Right atrium auricular region (tissue), 2 donors: Measurements from ENCODE around the gene NPAT. TPM values are rescaled to one million over a fixed set of nuclear protein-coding genes. Genes with fewer than 3 reads are reported as not detected.

Experiments used
- DNase-seq: peaks from one replicate; pipeline ENCODE4 v3.0.0-alpha.2; 2019; ENCODE audit warnings: low spot score
- H3K27ac ChIP-seq, 2 donors: fragments of 200-600 bp; sonication (generic); 1 replicate in 1 of 2; 2 replicates in 1 of 2; pipeline ENCODE4 v1.5.1; 2016 to 2019
- H3K27me3 ChIP-seq, 2 donors: fragments of 200-600 bp; sonication (generic); one replicate each; pipeline versions ENCODE4 v1.5.1 to v1.6.0; 2017 to 2019
- H3K36me3 ChIP-seq: fragments of 200-600 bp; sonication (generic); one replicate; pipeline ENCODE4 v1.5.1; 2016
- H3K4me1 ChIP-seq, 2 donors: fragments of 200-600 bp; sonication (generic); one replicate each; pipeline versions ENCODE4 v1.5.1 to v1.6.0; 2017 to 2019
- H3K4me3 ChIP-seq, 2 donors: fragments of 200-600 bp; sonication (generic); 1 replicate in 1 of 2; 2 replicates in 1 of 2; pipeline ENCODE4 v1.5.1; 2017 to 2019; ENCODE audit warnings: mild to moderate bottlenecking in 1 of 2, moderate library complexity in 1 of 2
- H3K9me3 ChIP-seq, 2 donors: fragments of 200-600 bp; sonication (generic); one replicate each; pipeline ENCODE4 v1.5.1; 2019
- total RNA-seq, 2 donors: library from RNA; depleted of rRNA; stranded (reverse); fragments of >200 nt; gene quantifications; one replicate each; pipeline ENCODE4 v1.1.0, GENCODE V29; 2016
- TF ChIP-seq, protein P1 (sequence below), 2 donors: fragments of 200-600 bp; sonication (generic); IDR thresholded peaks; one replicate each; pipeline ENCODE4 v1.5.1; 2019; ENCODE audit warnings: antibody characterized with exemption in 2 of 2

The NPAT gene
- total RNA-seq, 2 donors from 2014 or later = 10.6 to 12.7 TPM

DNA sequence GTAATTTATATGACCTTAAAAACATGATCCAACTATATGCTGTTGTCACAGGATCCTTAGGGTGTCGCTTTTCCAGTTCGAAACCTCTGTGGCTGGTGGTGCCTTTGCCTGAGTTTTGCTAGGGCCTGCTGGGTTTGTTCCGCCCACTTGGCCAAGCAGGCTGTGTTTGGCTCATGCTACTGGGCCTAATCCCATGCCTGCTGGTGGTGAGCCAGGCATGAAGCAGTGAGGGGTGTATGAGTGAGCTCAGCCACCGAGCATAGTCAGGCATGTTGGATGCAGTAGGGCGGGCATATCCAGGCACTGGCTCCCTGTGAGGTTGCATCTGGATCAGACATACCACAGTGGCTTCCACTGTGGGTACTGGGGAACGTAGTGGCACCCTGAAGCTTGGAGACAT, 16.3 kb downstream of the NPAT start:
- no peak overlapping the region for H3K27ac ChIP-seq
- peaks cover 0 to 5% of the 10 kb centered on the region in 2 donors for H3K9me3 ChIP-seq
- peaks cover 44% of the 10 kb centered on the region for H3K36me3 ChIP-seq
- H3K4me3 ChIP-seq = no peak overlapping the region
- TF ChIP-seq, protein P1, sequence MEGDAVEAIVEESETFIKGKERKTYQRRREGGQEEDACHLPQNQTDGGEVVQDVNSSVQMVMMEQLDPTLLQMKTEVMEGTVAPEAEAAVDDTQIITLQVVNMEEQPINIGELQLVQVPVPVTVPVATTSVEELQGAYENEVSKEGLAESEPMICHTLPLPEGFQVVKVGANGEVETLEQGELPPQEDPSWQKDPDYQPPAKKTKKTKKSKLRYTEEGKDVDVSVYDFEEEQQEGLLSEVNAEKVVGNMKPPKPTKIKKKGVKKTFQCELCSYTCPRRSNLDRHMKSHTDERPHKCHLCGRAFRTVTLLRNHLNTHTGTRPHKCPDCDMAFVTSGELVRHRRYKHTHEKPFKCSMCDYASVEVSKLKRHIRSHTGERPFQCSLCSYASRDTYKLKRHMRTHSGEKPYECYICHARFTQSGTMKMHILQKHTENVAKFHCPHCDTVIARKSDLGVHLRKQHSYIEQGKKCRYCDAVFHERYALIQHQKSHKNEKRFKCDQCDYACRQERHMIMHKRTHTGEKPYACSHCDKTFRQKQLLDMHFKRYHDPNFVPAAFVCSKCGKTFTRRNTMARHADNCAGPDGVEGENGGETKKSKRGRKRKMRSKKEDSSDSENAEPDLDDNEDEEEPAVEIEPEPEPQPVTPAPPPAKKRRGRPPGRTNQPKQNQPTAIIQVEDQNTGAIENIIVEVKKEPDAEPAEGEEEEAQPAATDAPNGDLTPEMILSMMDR (IDR thresholded peaks at IDR 0.05) = no peak
- no peaks in the 10 kb centered on the region for H3K27me3 ChIP-seq
- no peaks in the 10 kb centered on the region for H3K4me1 ChIP-seq
- DNase-seq = no peak

DNA sequence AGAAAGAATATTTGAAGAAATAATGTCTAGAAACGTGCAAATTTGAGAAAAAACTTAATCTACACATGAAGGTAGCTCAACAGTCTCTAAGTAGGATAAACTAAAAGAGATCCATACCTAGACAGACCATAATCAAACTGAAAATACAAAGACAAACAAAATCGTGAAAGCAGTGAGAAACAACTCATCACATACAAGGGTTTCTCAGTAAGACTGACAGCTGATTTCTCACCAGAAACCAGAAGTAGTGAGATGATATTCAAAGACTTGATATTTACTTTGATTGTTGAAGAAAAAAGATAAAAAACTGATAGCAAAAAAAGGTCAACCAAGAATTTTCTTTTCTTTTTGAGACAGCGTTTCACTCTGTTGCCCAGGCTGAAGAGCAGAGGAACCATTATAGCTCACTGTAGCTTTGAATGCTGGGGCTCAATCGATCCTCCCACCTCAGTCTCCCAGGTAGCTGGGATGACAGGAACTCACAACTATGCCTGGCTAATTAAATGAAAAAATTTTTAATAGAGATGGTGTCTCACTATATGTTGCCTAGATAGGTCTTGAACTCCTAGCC, 17.4 kb downstream of the NPAT start:
- TF ChIP-seq, protein P1 (IDR thresholded peaks at IDR 0.05) = no peak
- no peak for DNase-seq
- Histone ChIP-seq H3K27me3 (no peaks in the 10 kb centered on the region), H3K36me3 (peaks cover 34% of the 10 kb centered on the region), H3K4me1 (no peaks in the 10 kb centered on the region), H3K9me3 (peaks cover 0 to 5% of the 10 kb centered on the region in 2 donors), H3K4me3 (no peak overlapping the region), H3K27ac (no peak overlapping the region)

DNA sequence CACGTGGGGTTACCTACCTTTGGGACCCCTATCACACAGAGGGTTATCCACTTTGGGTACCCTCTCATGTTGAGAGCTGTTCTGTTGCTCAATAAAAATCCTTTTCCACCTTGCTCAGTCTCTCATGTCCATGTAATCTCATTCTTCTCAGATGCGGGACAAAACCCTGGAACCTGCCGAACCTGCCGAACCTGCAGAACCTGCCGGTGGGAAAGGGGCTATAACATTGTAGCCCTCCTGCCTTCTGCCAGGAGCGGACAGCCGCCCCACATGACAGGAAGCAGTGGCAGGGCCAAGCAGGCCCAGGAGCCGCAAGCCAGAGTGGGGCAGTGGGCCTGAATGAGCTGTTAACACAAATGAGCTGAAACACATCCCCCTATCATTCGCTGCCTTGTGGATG, 18.1 kb downstream of the NPAT start:
- no peak for DNase-seq
- H3K4me3 ChIP-seq = no peak overlapping the region
- peaks cover 33% of the 10 kb centered on the region for H3K36me3 ChIP-seq
- H3K27ac ChIP-seq = no peak overlapping the region
- peaks cover 0 to under 1% of the 10 kb centered on the region in 2 donors for H3K4me1 ChIP-seq
- H3K9me3 ChIP-seq = peaks cover 0 to 5% of the 10 kb centered on the region in 2 donors
- TF ChIP-seq, protein P1 (IDR thresholded peaks at IDR 0.05) = no peak
- no peaks in the 10 kb centered on the region for H3K27me3 ChIP-seq

DNA sequence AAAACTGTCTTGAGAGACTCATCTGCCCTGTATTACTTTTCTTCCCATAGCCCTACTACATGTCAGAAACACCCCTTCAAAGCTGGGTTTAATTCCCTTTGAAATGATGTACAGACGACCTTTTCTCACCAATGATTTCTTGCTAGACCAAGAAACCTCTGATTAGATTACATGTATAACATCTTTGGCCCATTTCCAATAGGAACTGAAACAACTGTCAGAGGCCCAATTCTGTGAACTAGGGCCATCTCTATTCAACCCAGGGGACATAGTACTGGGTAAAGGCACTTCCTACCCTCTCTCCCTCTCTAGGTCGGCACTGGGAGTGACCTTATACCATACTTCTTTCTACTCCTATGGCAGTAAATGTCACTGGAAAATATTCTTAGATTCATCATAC, 19.4 kb downstream of the NPAT start:
- Histone ChIP-seq H3K4me1 (peaks cover 0 to 11% of the 10 kb centered on the region in 2 donors), H3K36me3 (peaks cover 28% of the 10 kb centered on the region), H3K27ac (no peak overlapping the region), H3K27me3 (no peaks in the 10 kb centered on the region), H3K9me3 (peaks cover 0 to 5% of the 10 kb centered on the region in 2 donors), H3K4me3 (no peak overlapping the region)
- DNase-seq = no peak
- TF ChIP-seq, protein P1 (IDR thresholded peaks at IDR 0.05) = no peak

DNA sequence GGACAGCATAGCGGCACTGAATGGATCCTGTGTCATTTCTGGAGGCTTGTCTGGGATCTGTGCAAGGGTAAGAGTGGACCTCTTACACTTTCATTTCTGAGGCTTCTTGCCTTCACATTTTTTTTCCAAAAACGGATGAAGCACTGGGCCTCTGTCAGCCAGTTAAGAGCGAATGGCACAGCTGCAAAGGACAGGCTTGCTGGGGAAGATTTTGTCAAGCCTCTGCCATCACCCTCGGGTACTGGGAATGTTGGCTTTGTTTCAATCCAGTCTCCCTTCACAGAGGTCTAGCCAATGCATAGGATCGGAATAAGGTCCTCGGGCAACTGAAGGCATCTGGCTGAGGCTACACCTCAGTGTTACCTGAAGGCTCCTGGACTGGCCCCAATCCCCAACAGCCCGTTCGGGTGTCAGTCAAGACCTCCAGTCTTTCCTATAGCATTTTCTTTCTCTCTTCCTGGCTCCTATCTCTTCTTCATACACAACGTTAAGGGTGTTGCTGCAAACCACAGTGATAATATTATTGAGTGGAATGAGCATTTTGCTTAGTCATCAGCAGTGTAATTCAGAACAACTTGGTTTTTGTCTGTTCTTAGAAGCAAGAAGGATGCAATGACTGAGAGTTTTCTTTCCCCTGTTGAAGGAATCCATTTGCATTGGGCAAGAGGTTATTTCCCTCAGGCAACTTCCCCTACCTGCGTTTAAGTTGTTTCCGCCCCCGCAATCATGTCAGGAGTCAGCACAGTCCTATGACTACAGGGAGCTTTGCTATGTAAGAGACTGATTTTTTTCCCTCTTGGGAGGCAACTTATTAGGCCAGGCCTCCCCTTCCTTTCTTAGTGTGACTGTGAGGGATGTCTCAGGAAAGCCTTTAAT, 22.8 kb downstream of the NPAT start:
- Histone ChIP-seq H3K27ac (no peak overlapping the region), H3K4me1 (peaks cover 0 to 11% of the 10 kb centered on the region in 2 donors), H3K4me3 (no peak overlapping the region), H3K9me3 (peaks cover 0 to under 1% of the 10 kb centered on the region in 2 donors), H3K36me3 (peaks cover 14% of the 10 kb centered on the region), H3K27me3 (no peaks in the 10 kb centered on the region)
- no peak for DNase-seq
- TF ChIP-seq, protein P1 (IDR thresholded peaks at IDR 0.05) = no peak
